ENCODE results near the gene WDR35.

WDR35 gene

GRCh38 chr2:19871836-19872235, 118.1 kb downstream of the WDR35 start:
- no peaks in the 10 kb centered on the region for H3K36me3 ChIP-seq (ENCODE audit: insufficient read depth)
- TF ChIP-seq CTCF (conservative IDR thresholded peaks at IDR 0.05; ENCODE audit: low read depth, low read length) = no peak
- H2AFZ ChIP-seq (ENCODE audit: low read depth) = no peak overlapping the region
- H3K9ac ChIP-seq = no peak overlapping the region
- H3K4me1 ChIP-seq (ENCODE audit: low read depth, poor library complexity, severe bottlenecking) = no peaks in the 10 kb centered on the region
- no peak overlapping the region for H3K27ac ChIP-seq
- H3K79me2 ChIP-seq (ENCODE audit: insufficient read depth, low read depth) = no peaks in the 10 kb centered on the region
- H4K20me1 ChIP-seq (ENCODE audit: insufficient read depth) = no peaks in the 10 kb centered on the region
- no peak overlapping the region for H3K4me2 ChIP-seq
- H3K27me3 ChIP-seq (ENCODE audit: insufficient read depth, low read depth) = no peaks in the 10 kb centered on the region
- H3K4me3 ChIP-seq (IDR thresholded peaks at IDR 0.05; ENCODE audit: insufficient read depth, low read depth, low read length) = no peak overlapping the region

- no peaks in the 10 kb centered on the region for H3K79me2 ChIP-seq (ENCODE audit: insufficient read depth, low read depth)
- no peaks in the 10 kb centered on the region for H4K20me1 ChIP-seq (ENCODE audit: insufficient read depth)
- H3K9ac ChIP-seq = no peak overlapping the region
- H3K4me3 ChIP-seq (IDR thresholded peaks at IDR 0.05; ENCODE audit: insufficient read depth, low read depth, low read length) = no peak overlapping the region
- no peak overlapping the region for H3K4me2 ChIP-seq
- no peaks in the 10 kb centered on the region for H3K27me3 ChIP-seq (ENCODE audit: insufficient read depth, low read depth)
- no peaks in the 10 kb centered on the region for H3K4me1 ChIP-seq (ENCODE audit: low read depth, poor library complexity, severe bottlenecking)
- H3K36me3 ChIP-seq (ENCODE audit: insufficient read depth) = no peaks in the 10 kb centered on the region
- H2AFZ ChIP-seq (ENCODE audit: low read depth) = no peak overlapping the region
- no peak for TF ChIP-seq CTCF (conservative IDR thresholded peaks at IDR 0.05; ENCODE audit: low read depth, low read length)
- no peak overlapping the region for H3K27ac ChIP-seq
These were observed 119.1 kb downstream of the WDR35 start for GRCh38 chr2:19870792-19871191.

DNA sequence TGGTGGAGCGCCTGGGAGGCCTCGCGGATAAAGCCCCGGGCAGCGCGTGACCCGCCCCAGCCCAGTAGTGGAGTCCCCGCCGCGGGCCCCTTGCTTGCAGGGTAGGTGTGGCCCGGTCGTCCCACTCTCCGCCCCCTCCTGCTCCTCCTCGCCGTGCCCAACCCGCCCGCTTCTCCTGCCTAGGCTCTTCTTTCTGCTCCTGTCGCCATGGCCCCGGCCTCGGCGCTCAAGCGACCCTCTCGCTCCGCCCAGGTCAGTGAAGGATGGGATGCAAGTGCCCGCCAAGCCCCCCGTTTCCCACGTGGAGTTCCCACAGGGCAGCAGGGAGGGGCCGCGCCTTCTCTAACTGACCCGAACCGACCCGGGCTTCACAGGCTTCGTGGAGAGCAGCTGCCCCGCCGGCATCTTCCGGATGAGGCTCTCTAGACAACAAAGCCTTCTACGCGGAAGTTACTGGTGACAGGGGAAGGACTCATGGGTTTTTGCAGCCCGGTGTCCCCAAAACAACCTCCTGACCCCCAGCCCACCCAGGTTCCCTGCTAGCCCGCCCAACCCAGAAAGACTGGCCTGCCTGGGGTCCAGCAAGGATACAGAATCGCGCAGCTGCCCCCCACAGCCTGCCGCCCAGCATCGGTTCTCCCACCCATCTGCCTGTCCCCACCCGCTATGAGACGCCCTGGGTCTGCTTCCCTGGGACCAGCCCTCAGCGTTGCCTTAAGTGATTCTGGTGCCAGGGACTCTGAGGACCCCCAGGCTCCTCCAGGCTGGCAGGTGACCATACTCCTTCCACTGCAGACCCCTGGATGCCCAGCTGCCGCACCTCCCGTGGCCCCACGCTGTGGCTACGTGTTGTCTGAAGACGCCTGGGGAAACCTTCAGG, 121.0 kb downstream of the WDR35 start:
- Histone ChIP-seq H3K36me3 (ENCODE audit: insufficient read depth) (no peaks in the 10 kb centered on the region), H4K20me1 (ENCODE audit: insufficient read depth) (no peaks in the 10 kb centered on the region), H3K27ac (no peak overlapping the region), H3K4me3 (IDR thresholded peaks at IDR 0.05; ENCODE audit: insufficient read depth, low read depth, low read length) (no peak overlapping the region), H3K4me2 (no peak overlapping the region), H3K79me2 (ENCODE audit: insufficient read depth, low read depth) (no peaks in the 10 kb centered on the region), H3K9ac (no peak overlapping the region), H2AFZ (ENCODE audit: low read depth) (no peak overlapping the region), H3K27me3 (ENCODE audit: insufficient read depth, low read depth) (no peaks in the 10 kb centered on the region), H3K4me1 (ENCODE audit: low read depth, poor library complexity, severe bottlenecking) (no peaks in the 10 kb centered on the region)
- TF ChIP-seq CTCF (conservative IDR thresholded peaks at IDR 0.05; ENCODE audit: low read depth, low read length) = no peak

GRCh38 chr2:19868224-19868623, 121.7 kb downstream of the WDR35 start:
- no peaks in the 10 kb centered on the region for H3K79me2 ChIP-seq (ENCODE audit: insufficient read depth, low read depth)
- H3K36me3 ChIP-seq (ENCODE audit: insufficient read depth) = no peaks in the 10 kb centered on the region
- no peak overlapping the region for H3K9ac ChIP-seq
- no peaks in the 10 kb centered on the region for H4K20me1 ChIP-seq (ENCODE audit: insufficient read depth)
- no peaks in the 10 kb centered on the region for H3K4me1 ChIP-seq (ENCODE audit: low read depth, poor library complexity, severe bottlenecking)
- H3K27me3 ChIP-seq (ENCODE audit: insufficient read depth, low read depth) = no peaks in the 10 kb centered on the region
- TF ChIP-seq CTCF (conservative IDR thresholded peaks at IDR 0.05; ENCODE audit: low read depth, low read length) = no peak
- no peak overlapping the region for H3K4me2 ChIP-seq
- H3K4me3 ChIP-seq (IDR thresholded peaks at IDR 0.05; ENCODE audit: insufficient read depth, low read depth, low read length) = no peak overlapping the region
- H2AFZ ChIP-seq (ENCODE audit: low read depth) = no peak overlapping the region
- H3K27ac ChIP-seq = no peak overlapping the region

Measured in KMS-11 (cell line).